ENCODE measurements around the gene ZNF689.
A peak's percentile ranks its signal among the peaks of the same experiment; 100 is the strongest.

Gene ZNF689

DNA sequence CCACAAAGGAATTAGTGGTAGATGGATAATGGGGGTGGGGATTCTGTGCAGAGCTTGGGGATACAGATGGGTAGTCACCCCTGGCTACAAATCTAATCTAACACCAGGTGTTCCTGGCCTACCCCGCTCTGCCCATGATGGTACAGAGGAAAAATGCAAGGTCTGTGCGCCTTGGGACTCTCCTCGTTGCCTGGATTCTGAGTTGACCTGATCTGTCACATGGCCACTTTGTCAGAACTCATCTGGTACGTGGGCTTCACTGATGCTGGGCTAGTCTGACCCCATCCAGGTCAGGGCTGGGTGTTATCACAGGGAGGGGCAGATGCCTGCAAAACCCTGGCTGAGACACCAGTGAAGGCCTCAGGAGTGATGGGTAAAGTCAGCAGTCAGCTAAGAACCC is 57.2 kb downstream of the ZNF689 start:
- Histone ChIP-seq H3K4me3 (ENCODE audit: control insufficient read depth in 1 of 7, extremely low read depth in 1 of 7, insufficient read depth in 4 of 7, low read depth in 2 of 7, low read length in 6 of 7) (no peak overlapping the region), H3K27ac (ENCODE audit: insufficient read depth in 1 of 2, low read depth in 1 of 2, low read length in 2 of 2, poor library complexity in 1 of 2, severe bottlenecking in 2 of 2) (peak overlapping the region in 1 of 2 experiments; percentile 15), H3K4me1 (ENCODE audit: control extremely low read depth in 1 of 4, control insufficient read depth in 4 of 4, insufficient read depth in 4 of 4, low read length in 3 of 4) (peaks cover 0 to 22% (median 20%) of the 10 kb centered on the region in 4 experiments), H3K27me3 (replicated peaks in 2 of 5; ENCODE audit: control insufficient read depth in 4 of 5, insufficient read depth in 5 of 5, low read length in 4 of 5) (no peaks in the 10 kb centered on the region), H3K9me3 (ENCODE audit: control extremely low read depth in 1 of 5, control insufficient read depth in 4 of 5, insufficient read depth in 2 of 5, low read depth in 1 of 5, low read length in 4 of 5) (no peaks in the 10 kb centered on the region), H3K36me3 (ENCODE audit: control insufficient read depth in 4 of 4, insufficient read depth in 4 of 4, low read length in 3 of 4) (peaks cover 0 to 34% (median 20%) of the 10 kb centered on the region in 4 experiments)
- ChIA-PET POLR2A (interaction anchor here (0.8 kb wide), 1 partner anchor 17 kb away, joined by 3 read pairs; no protein-coding TSS in a partner anchor), CTCF (interaction anchor here (0.9 to 1.2 kb wide), 2 partner anchors 15 to 79 kb away, joined by 3 to 4 read pairs; no protein-coding TSS in a partner anchor)
- WGBS (ENCODE audit: insufficient coverage) = 85% methylated on average over 4 of the region's 4 CpGs
- no peak for DNase-seq
